Uterus (tissue), 2 donors: Measurements from ENCODE around the gene IL25.

Experiments used
- CTCF ChIP-seq, 4 experiments: fragments of 200-600 bp in 2 of 4; fragments of 450-650 bp in 2 of 4; sonication (generic) in 2 of 4; IDR thresholded peaks; one replicate each; pipeline ENCODE4 v1.5.1; 2016 to 2019; ENCODE audit warnings: antibody characterized with exemption in 4 of 4, mild to moderate bottlenecking in 2 of 4, moderate library complexity in 1 of 4
- POLR2A ChIP-seq, 2 donors: fragments of 450-650 bp; IDR thresholded peaks; one replicate each; pipeline ENCODE4 v1.6.1; 2016; ENCODE audit warnings: antibody characterized with exemption in 2 of 2, mild to moderate bottlenecking in 1 of 2, moderate library complexity in 1 of 2

GRCh38 chr14:23360496-23360895, 12.1 kb upstream of the IL25 start:
- TF ChIP-seq CTCF (IDR thresholded peaks at IDR 0.05) (no peak), POLR2A (IDR thresholded peaks at IDR 0.05) (no peak)
